OCI-M2 (cell line): ENCODE results near the gene MACROD2.

ENCODE experiments used
- DNase-seq: peaks from one replicate; lab custom pipeline; 2025; ENCODE audit not compliant: unreplicated experiment; lab: John Stamatoyannopoulos, UW

Gene MACROD2

DNA sequence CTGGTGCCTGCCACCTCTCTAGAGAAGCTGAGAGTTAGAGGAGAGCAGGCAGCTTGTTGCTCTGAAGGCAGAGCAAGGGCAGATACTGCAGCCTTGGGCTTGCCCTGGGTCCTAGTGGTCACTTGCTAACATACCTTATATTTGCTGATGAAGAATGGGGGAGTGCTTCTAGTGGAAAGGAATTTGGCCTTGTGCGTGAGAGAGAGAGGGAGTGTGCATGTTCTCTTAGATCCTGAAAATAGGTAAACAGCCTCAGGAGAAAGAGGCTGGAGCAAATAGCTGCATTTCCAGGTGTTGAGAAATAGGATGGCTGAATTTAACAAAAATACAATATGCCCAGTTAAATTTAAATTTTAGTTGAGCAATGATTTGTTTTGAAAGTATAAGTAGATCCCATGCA lies 1066.6 kb downstream of the MACROD2 start:
- no peak for DNase-seq

DNA sequence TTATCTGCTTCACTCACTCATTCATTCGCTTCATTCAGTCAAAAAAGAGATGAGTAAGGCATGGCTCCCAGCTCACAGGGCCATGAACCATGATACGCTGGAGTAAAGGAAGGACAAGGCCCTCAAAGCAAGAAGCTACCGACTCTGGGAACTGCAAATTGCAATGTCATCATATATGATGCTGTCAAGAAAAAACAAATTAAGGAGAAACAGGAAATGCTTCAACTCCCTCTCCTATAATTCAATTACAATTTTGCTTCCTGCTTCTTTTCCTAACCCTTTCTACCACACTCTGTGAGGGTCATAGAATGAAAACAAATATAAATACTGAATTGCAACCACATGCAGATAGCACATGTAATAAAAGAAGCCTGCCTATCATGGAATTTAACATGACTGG lies 1067.8 kb downstream of the MACROD2 start:
- DNase-seq = no peak

- DNase-seq = no peak
Observed at GRCh38 chr20:15064741-15065140, 1069.4 kb downstream of the MACROD2 start.

DNA sequence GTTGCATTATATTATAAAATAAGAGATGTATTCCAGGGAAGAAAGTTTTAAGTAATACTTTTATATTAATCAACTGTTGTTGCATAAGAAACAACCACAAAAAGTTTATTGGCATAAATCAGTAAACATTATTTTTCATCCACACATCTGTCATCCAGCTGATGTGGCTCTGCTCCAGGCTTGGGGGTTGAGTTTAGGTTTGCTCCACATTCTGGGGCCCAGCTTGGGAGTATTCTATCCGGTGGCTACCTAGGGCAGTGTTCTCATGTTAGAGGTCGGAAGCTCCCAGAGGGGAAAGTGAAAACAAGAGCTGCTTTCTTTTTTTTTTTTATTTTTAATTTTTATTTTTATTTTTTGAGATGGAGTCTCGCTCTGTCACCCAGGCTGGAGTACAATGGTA lies 1070.5 kb downstream of the MACROD2 start:
- DNase-seq = no peak

DNA sequence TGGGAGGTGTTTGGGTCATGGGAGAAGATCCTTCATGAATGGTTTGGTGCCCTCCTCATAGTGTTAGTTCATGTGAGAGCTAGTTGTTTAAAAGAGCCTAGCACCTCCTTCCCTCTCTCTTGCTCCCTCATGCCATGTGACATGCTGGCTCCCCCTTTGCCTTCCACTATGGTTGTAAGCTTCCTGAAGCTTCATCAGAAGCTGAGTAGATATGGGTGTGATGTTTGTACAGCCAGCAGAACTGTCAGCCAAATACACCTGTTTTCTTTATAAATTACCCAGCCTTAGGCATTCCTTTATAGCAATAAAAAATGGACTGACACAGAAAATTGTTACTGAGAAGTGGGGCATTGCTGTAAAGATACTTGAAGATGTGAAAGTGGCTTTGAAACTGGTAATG lies 1073.2 kb downstream of the MACROD2 start:
- DNase-seq = no peak

DNA sequence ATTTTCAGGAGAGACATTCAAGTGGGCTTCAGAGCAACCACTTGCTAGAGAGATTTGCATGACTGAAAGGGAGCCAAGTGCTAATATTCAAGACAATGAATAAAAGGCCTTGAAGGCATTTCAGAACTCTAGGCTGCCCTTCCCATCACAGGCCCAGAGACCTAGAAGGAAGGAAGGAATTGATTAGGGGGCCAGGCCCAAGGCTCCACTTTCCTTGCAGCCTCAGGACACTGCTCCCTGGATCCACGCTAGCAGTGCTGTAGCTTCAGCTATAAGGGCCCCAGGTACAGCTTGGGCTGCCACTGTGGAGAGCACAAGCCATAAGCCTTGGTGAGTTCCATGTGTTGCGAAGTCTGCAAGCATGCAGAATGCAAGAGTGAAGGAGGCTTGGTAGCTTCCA lies 1074.0 kb downstream of the MACROD2 start:
- no peak for DNase-seq

DNA sequence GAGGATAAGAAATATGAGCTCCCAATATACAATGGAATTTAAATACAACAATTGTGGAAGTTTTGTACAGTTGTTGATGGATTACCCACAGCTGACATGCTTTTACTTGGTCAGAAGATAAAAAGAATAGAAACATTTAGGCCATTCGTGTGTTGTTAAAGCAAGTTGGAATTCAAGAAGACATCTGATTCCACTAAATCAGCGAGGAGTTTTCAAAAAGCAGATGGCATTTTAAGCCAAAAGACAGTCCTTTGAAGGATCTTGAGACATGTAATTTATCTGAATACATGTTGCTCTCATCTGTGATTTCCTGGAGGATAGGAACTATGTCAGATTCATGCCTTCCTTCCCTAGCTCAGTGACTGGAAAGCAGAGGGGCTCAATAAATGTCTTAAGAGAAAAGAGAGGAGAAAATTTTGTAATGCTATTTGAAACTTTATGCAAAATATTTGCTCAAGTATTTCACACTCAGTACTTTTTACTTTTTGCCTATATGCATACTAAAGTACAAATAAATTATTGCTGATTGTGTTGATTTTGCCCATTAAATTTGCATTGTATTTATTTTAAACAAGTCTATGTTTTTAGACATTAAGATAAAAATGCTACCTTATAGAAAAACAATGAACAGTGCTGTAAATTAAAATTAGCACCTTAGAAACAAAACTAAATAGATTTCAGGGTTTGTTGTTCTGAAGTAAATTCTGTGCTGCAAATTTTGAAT lies 1075.9 kb downstream of the MACROD2 start:
- DNase-seq = no peak

DNA sequence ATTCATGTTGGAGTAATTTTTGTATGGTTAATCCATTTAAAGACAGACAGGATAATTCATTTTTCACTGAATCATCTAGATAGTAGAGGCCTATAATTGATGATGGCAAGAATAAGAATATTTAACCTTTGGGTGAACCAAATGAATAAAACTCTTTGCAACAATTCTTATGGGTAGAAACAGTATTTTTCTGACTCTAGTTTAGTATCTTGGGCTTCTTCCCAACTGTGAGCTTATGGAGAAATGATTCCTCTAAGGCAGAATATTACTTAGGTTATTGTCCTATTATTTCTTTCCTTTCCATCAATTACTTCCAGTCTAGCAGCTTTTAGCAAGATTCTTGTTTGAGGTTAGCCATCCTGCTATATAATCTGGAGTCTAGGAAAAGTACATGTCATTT lies 1077.0 kb downstream of the MACROD2 start:
- DNase-seq = no peak

DNA sequence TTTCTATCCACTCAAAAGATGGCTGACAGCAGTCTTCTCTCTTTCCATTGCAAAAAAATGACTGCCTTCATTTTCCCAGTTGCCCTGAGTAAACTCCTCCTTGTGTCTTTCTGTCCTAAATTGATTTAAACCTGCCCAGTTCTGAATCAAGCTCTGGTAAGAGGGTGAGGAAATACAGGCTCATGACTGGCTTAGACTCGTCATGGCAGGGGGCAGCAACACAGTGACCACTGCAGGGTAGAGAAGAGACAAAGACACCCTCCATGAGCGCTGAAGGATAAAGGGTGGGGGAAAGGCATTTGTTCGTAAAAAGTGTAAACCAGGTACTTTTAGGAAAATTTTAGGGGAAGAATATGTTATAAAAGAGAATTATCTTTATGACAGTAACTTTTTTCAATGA lies 1080.3 kb downstream of the MACROD2 start:
- DNase-seq = no peak

GRCh38 chr20:15076785-15077184 lies 1081.5 kb downstream of the MACROD2 start:
- DNase-seq = no peak

- no peak for DNase-seq
Observed at GRCh38 chr20:15077733-15078250, 1082.5 kb downstream of the MACROD2 start.

DNA sequence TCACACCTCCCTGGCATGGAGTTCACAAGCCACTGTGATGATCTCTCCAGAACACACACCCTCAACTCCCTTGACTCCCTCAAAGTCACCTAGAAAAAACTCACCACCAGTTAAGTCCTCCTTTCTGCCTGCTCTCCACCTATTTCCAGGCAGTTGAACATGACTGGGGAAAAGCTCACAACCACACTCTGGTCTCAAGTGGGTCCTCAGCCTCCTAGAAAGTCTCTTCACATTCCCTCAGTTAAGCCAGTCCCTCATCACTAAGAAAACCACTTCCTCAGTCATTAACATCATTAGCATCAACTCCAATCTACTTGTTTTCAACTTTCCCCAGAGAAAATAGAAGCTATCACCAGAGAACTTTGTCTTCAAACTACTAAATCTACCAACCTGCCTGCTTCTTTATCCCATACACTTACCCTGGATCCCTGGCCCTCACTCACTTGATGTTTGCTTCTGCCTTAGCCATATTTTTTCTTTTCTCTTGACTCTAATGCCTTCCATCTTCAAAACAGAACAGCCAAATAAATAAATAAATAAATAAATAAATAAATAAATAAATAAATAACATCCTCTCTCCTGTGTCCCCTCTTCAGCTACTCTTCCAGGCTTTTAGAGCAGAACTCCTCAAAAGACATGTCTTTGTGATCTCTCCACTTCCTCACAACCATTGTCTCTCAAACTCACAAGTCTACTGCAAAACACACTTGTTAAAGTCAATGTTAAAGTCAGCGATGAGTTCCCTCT lies 1084.5 kb downstream of the MACROD2 start:
- no peak for DNase-seq

GRCh38 chr20:15081261-15081660 lies 1085.9 kb downstream of the MACROD2 start:
- no peak for DNase-seq

GRCh38 chr20:15091421-15092037 lies 1096.2 kb downstream of the MACROD2 start:
- no peak for DNase-seq

DNA sequence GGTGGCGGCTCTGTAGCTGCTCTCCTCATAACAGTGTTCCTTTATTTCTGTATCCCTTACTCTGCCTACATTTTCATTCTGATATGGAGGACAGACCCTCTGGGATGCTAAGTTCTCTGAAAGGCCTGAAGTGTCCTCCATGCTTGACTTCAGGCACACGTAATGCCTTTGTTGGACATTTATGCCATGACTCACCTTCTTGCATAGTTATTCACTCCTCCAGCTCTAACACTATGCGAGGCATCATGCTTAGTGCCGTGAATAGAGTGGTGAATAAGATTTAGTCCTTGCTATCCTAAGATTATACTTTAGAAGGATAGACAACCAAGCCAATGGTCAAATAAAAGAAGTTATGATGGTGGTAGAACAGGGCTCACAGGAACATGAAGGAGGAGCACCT lies 1103.0 kb downstream of the MACROD2 start:
- DNase-seq = no peak

DNA sequence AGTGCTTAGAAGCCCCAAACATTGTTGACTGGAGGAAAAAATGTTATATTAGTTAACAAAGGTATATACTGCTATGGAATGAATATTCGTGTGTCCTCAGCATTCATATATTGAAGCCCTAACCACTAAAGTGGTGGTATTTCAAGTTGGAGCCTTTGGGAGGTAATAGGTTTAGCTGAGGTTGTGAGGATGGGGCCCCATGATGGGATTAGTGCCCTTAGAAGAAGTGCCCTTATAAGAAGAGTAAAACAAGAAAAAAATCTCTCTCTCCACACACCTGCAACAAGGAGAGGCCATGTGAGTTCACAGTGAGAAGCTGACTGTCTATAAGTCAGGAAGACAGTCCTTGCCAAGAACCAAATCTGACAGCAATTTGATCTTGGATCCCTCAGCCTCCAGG lies 1103.8 kb downstream of the MACROD2 start:
- no peak for DNase-seq

- no peak for DNase-seq
Observed at GRCh38 chr20:15100506-15101160, 1105.3 kb downstream of the MACROD2 start.

- DNase-seq = no peak
Observed at GRCh38 chr20:15107931-15108330, 1112.6 kb downstream of the MACROD2 start.

- no peak for DNase-seq
Observed at GRCh38 chr20:15109494-15109893, 1114.2 kb downstream of the MACROD2 start.

DNA sequence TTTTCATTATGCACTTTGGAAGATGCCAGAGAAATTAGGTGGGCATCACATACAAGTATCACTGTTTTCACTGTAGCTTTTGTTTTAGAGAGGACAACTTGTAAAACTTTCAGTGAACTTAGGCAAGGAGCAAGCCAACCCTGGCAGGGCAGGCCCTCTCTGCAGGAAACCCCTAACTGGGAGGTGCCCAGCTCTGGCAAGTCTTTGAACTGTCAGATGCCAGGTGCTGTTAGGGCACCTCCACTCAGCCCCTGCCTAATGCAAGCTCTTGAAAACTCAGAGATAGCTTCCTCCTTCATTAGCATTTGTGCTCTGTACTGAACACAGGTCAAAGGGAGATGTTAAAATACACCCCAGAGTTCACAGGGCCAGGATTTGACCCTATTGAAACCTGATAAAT lies 1116.3 kb downstream of the MACROD2 start:
- no peak for DNase-seq

DNA sequence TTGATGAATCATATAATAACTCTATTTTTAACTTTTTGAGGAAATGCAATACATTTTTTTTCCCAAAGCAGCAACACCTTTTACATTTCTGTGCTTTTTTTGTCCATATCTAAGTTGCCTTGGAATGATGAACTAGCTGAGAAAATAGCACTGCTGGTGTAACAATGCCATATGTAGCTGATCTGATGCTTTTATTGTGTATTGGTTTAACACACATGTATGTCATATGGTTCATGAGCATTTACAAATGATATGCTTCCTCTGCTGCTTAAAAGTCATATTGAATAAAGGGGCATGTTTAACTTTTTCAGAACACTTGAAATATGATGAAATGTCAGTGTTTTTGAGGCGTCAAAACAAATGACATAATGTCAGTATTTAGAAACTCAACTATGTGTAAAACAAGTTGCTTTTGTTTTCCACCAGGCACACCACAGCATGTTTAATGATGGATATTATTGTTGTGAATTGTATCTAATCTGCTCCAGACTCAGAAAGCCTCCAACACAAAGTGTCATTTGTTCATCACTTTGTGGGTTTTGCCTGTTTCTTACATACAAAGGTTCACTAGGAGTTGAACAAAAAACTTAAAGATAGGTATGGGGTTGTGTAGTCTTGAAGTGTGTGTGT lies 1117.9 kb downstream of the MACROD2 start:
- no peak for DNase-seq
